IPS-NIHi7 (cell line): ENCODE measurements around the gene SRPK3.
"Not testable (repeated sequence)": the region's sequence is repeated elsewhere in the genome, so short reads cannot be mapped to it uniquely, and the experiment has no call there.

Experiments
- DNase-seq: peaks from one replicate; pipeline ENCODE4 v3.0.0; 2012; ENCODE audit warnings: mixed read lengths; ENCODE audit errors: extremely low spot score

Gene SRPK3

DNA sequence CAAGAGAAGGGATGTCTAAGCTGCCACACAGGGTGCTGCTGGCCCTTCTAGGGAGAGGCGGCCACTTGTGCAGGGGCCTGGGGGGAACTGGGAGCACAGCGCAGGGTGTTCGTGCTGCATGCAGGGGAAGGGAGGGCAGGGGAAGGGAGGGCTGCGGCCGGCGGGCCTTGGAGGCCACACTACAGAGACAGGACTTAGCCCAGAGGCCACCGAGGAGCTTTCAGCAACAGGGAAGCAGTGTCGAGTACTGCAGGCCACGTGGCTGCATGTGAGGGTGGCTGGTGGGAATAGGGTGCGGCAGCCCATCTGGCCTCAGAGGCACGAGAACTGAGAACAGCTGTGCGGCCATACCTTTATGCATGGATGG lies 35.8 kb upstream of the SRPK3 start:
- DNase-seq, result not testable (repeated sequence)

DNA sequence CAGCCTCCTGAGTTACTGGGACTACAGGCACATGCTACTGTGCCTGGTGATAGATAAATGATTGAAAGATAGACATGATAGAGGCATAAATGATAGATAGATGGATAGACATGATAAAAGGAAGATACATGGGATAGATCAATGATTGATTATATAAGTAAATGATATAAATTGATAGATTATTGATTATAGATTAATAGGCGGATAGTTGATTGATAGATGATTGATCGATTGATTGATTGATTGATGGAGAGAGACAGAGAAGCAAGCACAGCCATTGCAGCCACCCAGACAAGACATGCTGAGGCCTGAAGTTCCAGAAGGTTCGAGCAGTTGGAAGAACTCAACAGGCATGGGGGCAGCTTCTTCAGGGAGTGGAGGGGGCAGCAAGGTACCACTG lies 34.5 kb upstream of the SRPK3 start:
- DNase-seq, result no peak

DNA sequence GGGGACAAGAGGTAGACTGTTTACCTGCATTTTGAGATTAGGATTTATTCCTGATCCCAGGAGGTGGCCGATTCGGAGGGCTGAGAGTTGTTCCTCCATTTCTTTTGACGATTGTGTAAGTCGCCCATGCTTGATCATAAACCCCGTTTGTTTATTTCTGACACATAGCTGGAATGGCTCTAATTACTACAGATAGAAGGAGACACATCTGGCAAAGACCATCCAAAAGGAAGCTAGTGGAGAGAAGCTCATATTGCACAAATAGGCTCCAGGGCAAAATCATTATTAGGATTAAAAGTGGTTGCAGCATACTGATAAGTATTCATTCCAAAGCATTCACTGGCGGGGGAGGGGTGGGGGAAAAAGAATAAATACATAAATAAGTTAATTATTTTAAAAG lies 33.9 kb upstream of the SRPK3 start:
- DNase-seq, result not testable (repeated sequence)

DNA sequence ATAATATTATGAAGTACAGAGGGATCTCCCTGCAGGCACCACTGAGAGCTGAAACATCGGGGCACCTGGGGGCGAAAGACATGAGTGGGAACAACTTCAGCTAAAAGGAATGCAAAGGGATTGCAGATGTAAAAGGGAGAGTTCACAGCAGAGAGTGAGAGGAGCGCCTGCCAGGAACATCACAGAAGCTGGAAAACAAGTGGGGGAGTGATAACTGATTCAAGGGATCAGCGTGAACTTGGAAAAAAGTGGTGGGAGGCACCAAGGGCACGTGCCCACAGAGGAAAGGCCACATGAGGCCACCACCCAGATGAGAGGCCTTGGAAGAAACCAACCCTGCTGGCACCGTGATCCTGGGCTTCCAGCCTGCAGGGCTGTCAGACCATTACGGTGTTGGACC lies 31.8 kb upstream of the SRPK3 start:
- DNase-seq, result not testable (repeated sequence)

DNA sequence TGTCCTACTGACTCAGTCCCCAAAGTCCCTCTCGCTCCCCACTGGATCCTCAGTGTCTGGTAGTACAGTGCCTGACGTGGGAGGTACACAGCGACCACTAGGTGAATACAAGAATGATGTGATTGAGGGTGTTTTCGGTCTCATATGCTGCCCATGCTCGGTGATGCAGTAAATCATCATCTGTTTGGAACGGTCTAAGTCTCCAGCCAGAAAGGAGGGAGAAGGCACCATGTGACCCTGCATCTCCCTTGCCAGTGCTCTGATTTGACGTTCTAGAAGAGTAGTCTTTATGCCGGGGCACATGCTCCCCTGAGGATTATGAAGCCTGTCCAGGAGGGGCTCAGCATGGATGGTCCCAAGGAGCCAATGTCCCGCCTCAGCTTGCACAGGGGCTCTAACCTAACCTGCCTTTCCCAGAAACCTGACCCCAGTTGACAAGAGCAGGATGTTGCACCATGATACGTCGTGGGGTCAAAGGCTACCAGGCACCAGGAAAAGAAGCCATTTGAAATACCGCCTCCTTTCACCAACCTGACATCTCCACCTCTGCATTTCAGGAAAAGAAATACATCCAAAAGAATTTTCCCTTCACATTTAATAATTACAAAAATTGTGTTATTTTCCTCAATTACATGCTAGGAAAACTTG lies 30.6 kb upstream of the SRPK3 start:
- peak; percentile 7 for DNase-seq

DNA sequence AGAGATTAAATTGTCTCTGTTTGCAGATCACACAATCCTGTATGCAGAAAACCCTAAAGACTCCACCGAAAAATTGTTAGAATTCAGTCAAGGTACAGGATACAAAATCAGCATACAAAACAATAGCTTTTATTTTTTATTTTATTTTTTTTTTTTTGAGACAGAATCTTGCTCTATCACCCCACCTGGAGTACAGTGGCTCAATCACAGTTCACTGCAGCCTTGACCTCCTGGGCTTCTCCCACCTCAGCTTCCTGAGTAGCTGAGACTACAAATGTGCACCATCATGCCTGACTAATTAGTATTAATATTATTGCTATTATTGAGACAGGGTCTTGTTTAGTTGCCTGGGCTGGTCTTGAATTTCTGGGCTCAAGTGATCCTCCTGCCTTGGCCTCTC lies 25.7 kb upstream of the SRPK3 start:
- no peak for DNase-seq

DNA sequence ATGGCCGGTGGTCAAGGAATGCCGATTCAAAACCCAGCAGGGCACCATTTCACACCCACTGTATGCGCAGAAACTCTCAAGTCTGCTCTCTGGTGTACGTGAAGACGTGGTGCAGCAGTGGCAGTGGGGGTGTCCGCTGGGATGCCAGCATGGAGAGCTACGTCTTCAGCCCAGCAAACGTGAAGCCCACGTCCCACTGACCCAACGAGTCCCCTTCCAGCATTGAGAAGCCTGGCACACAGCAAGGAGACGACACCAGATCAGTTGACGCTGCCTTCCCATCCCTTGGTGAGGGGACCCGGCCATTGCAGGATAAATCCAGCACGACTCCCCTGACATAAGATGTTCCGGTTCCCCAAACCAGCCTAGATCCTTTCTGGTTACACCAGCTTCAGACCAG lies 19.0 kb upstream of the SRPK3 start:
- no peak for DNase-seq

DNA sequence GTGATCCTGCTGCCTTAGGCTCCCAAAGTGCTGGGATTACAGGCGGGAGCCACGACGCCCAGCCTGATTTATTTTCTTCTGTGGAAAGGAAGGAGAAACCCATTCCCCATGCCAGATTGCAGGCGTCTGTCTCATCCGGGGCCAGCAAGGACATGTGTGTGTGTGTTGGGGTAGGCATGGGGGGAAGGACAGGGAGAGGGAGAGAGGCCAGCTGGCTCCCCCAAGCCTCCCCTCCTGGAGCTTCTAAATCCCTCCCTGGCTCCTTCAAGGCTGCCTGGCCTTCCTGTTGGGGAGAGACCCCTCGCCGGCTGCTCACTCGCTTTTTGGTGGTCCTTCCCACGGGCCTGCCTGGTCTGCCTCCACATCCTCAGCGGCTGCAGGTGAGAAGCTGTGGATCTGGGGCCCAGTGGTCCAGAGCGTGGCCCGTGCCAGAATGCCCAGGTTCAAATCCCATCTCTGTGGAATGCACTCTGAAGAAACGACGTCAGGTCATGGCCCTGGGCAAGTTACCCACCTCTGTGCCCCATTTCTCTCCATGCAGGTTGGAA lies 18.1 kb upstream of the SRPK3 start:
- no peak for DNase-seq

DNA sequence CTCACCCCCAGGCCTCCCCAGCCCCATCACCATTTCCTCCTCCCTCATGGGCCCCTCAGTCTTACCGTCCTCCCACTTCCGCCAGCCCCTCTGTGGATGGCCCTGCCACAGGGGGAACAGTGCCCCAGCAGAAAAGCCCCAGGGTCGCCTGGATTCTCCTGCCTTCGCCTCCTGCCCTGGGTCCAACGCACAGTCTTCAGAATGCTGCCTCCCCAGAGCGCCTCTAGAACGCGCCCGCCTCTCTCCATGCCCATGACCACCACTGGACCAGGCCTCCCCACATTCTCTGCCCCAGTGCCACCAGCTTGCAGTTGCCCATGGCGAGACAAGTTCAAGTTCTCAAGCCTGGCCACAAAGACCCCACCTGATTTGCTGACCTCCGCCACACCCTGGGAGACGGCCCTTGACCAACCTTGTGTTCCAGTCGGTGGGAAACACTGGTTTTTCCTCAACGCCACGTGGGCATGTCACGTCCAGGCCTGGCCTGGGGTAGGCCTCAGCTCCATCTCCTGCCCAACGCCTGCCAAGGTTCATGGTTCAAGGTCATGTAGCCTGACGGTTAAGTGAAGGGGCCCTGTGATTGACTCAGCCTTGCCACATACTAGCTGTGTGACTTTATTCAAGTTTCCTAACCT lies 17.4 kb upstream of the SRPK3 start:
- no peak for DNase-seq

DNA sequence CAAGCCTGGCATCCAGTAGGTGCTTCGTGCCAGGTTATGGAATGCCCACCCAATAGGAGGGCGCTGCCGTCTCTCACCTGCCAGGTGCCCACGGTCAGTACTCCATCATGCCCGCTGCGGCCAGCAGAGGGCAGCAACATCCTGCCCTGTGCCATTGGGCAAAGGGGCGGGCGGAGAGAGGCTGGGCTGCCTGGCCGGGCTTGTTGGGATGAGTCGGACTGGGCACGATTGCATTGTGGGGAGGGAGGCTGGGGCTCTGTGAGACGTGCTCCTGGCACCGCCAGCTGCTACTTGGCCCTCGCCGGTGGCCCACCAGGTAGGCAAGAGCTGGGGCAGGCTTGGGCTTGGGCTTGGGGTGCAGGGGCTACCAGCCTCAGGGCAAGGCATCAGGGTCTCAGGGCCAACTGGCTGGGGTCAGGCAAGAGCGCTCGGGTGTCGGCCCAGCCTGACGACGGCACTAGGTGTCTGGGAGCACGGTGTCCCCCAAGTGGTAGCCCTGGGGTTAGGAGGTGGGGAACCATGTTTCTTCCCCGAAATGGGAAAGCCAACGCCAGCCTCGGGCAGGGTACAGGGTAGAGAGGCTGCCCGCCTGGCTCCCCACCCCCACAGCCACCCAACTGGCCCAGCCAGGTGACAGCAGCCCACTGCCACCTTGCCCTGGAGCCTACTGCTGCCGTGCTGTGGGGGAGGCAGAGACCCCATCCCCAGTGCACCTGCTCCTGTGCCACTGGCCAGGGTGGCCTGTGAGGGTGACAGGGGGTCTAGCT lies 16.7 kb upstream of the SRPK3 start, which contains the start of gene PLXNB3:
PLXNB3 (plus strand) TSS at position 261 of the 767 bp plus-strand sequence. CDS start 1,287 bp downstream, outside the sequence.
- peak; percentile 80 for DNase-seq

DNA sequence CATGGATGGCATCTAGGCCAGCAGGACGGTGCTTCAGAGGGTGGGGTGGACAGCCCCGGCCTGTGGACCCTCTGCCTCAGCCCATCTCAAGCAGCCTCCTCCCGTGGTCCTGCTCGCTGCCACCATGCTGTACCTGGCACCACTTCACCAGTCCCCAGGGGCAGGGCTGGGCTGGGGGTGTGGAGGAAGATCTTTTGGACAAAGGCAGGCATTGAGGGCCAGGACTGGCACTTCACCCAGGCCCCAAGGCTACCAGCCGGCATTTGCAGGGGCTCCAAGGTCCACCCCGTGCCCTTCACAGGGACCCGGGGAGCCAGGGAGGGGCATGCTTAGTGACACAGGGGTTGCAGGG lies 16.1 kb upstream of the SRPK3 start:
- DNase-seq, result no peak

DNA sequence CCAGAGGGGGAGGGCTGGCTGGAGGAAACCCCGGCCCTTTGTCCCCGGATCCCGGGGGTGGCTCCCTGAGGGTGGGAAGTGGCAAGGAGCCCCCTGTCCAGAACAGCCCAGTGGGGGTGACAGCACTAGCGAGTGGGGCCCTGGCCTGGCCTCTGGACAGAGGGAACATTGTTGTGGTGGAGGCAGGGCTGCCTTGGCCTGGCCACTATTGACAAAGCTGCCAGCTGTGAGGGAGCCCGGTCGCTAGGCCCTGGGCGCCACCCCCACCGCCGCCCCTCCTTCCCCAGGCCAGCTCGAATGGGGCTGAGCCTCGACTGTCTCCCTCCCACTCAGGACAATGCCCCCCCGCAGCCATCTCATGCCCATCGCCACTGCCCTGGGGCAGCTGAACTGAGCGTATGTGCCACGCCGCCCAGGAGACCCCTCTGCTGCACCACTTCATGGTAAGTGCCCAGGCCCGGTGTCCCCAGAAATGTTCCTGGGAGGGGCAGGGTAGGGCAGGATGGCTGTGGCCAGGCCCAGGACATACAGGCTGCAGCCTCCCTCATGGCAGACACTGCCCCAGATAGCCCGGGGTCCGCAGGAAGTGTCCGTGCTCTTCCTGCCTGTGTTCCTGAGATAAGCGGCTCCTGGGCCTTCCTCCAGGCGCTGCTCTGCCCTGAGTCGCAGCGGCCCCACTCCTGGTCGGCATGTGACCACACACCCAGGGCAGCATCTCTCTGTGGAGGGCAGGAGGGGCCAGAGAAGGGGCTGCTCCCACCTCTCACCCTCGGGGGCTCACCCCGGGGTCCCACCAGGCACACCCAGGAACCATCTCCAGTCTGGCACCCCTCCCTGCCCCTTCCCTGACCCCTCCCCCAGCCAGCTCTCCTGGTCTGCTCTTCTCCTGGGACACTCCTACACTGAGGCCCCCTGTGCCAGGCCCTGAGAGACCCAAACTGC lies 15.4 kb upstream of the SRPK3 start:
- DNase-seq, result no peak

DNA sequence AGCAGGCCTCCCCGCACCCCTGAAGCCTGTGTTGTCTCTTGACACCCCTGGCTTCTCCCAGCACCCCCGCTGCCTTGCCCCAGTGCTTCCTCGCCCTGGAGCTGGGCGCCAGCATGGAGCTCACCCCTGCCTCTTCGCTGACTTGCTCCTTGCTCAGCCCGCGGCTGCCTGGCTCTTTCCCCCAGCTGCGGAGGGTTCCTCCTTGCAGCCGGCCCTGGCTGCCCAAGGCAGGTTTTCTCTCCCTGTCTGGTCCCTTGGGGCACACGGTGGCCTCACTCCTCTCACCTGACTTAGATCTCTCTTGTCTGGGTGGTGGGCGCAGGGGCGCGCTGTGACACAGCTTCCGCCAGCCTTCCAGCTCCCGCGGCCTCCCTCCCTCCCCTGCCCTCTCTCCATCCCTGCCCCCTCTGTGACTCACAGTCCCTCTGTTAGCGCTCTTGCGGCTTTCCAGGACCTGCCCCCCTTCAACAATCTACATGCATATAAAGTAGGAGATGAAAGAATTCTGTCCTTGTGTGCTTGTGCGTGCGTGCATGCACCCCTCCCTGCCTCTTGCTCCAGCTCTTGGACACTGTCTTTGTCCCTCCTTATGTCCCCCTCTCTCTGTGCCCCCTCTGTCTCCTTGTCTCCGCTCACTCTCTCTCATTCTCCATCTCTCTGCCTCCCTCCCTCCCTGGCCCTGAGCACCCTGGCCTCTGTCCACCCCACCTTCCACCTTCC lies 14.6 kb upstream of the SRPK3 start:
- no peak for DNase-seq

DNA sequence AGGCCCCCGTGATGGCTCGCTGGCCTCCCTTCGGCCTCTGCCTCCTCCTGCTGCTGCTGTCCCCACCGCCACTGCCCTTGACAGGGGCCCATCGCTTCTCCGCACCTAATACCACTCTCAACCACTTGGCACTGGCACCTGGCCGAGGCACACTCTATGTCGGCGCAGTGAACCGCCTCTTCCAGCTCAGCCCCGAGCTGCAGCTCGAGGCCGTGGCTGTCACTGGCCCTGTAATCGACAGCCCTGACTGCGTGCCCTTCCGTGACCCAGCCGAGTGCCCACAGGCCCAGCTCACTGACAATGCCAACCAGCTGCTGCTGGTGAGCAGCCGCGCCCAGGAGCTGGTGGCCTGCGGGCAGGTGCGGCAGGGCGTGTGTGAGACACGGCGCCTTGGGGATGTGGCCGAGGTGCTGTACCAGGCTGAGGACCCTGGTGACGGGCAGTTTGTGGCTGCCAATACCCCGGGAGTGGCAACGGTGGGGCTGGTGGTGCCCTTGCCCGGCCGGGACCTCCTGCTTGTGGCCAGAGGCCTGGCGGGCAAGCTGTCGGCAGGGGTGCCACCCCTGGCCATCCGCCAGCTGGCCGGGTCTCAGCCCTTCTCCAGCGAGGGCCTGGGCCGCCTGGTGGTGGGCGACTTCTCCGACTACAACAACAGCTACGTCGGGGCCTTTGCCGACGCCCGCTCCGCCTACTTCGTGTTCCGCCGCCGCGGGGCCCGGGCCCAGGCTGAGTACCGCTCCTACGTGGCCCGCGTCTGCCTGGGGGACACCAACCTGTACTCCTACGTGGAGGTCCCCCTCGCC lies 13.8 kb upstream of the SRPK3 start:
- no peak for DNase-seq

DNA sequence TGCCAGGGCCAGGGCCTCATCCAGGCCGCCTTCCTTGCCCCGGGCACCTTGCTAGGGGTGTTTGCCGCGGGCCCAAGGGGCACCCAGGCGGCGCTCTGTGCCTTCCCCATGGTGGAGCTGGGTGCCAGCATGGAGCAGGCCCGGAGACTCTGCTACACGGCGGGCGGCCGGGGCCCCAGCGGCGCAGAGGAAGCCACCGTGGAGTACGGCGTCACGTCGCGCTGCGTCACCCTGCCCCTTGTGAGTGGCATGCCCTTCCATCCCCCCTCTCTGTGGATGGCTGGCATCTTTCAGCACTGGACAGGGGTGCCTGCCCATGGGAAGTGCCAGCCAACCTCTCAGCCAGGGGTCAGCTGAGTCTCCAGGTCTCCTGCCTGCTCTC lies 13.2 kb upstream of the SRPK3 start:
- no peak for DNase-seq

DNA sequence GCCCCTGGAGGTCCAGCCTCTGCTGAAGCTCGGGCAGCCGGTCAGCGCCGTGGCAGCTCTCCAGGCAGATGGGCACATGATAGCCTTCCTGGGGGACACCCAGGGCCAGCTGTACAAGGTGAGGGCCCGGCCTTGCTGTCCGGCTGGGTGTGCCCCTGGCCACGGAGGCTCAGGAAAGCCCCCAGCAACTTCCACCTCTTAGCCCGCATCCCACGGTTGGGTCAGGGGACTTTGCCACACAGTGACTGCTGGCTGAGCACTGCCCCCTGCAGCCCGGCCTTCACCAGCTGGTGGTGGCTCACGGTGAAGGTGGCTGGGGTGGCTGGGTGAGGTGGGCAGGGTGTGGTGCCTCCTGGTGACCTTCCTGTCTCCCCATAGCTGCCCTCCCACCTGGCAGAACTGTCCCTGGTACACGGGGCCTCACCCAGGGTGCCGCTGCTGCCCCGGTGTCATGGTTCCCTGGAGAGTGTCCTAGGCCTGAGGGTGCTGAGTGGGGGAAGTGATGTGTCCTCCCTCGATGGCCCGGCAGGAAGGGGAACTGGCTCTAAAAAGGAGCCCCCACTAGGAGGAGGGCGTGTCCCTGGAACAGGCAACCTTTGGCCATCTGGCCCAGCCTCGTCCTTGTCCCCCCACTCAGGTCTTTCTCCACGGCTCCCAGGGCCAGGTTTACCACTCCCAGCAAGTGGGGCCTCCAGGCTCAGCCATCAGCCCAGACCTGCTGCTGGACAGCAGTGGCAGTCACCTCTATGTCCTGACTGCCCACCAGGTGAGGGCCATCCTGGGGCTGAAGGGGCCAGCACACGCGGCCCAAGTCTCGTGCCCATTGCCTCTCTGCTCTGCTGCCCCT lies 12.3 kb upstream of the SRPK3 start:
- no peak for DNase-seq

DNA sequence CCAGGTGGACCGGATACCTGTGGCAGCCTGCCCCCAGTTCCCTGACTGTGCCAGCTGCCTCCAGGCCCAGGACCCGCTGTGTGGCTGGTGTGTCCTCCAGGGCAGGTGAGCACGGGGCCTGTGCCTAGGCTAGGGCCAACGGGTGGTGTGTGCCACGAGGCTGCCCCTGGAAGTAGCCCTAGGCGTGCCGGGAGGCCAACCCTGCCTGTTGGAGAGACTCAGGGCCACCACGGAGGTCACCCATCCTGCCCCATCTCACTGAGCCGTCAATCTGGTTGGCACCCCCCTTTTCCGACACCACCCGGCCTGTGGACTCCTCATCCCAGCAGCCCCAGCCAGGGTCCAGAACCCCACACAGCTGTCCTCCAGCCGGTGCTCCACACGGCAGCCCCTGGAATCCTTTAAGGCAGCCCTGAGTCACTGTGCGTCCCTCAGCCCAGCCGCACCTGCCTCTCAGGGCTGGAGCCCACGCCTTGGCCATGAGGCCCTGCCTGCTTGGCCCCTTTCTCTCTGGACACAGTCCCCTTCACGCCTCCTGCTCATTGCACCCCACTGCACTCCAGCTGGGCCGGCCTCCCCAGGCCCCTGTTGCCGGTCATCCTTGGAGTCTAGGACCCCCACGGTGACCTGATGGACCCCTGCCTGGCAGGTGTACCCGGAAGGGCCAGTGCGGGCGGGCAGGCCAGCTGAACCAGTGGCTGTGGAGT lies 11.5 kb upstream of the SRPK3 start:
- no peak for DNase-seq

DNA sequence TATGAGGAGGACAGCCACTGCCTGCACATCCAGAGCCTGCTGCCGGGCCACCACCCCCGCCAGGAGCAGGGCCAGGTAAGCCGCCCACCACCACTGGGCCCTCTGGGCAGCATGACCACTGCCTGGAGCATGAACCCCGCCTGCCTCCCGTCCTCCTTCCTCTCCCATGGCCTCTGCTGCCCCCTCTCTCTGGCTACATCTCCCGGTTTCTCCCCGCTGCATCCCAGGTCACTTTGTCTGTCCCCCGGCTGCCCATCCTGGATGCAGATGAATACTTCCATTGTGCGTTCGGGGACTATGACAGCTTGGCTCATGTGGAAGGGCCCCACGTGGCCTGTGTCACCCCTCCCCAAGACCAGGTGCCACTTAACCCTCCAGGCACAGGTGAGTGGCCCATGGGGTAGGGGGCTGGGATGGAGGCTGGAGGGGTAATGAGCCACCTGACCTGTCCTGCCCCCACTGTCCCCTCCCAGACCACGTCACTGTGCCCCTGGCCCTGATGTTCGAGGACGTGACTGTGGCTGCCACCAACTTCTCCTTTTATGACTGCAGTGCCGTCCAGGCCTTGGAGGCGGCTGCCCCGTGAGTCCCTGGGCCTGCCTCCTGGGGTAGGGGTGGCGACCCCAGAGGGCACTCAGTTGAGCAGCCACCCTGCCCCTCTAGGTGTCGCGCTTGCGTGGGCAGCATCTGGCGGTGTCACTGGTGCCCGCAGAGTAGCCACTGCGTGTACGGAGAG lies 10.8 kb upstream of the SRPK3 start:
- DNase-seq, result no peak
